HCT116 (cell line): Measurements from ENCODE around the gene HEBP1.

Source experiments
- CEBPB ChIP-seq: IDR thresholded peaks from 2 replicates; pipeline ENCODE4 v1.6.1; 2012; ENCODE audit warnings: low read depth
- CTCF ChIP-seq, 3 experiments: fragments of 200-600 bp in 1 of 3; sonication (generic) in 1 of 3; IDR thresholded peaks in 2 of 3; conservative IDR thresholded peaks in 1 of 3; 2 replicates each; pipeline ENCODE4 v1.5.1; 2012 to 2017; ENCODE audit warnings: low read depth in 2 of 3, low read length in 2 of 3, antibody characterized with exemption in 1 of 3, borderline replicate concordance in 1 of 3, control low read depth in 1 of 3, mild to moderate bottlenecking in 1 of 3, mixed read lengths in 1 of 3, mixed run types in 1 of 3, moderate library complexity in 1 of 3; ENCODE audit not compliant: insufficient read depth in 1 of 3
- EZH2 ChIP-seq: fragments of 200-600 bp; sonication (generic); IDR thresholded peaks from 2 replicates; pipeline ENCODE4 v1.6.1; 2017; ENCODE audit warnings: antibody characterized with exemption, mixed run types
- JUND ChIP-seq: IDR thresholded peaks from 2 replicates; pipeline ENCODE4 v1.6.1; 2012
- POLR2A ChIP-seq: IDR thresholded peaks from 2 replicates; pipeline ENCODE4 v1.7.0; 2011; ENCODE audit warnings: borderline replicate concordance; ENCODE audit not compliant: insufficient read depth, insufficient read length; ENCODE audit errors: extremely low read depth
- POLR2AphosphoS5 ChIP-seq: IDR thresholded peaks from 2 replicates; pipeline ENCODE4 v1.6.1; 2011; ENCODE audit warnings: mild to moderate bottlenecking, low read depth, low read length, moderate library complexity
- RAD21 ChIP-seq: IDR thresholded peaks from 2 replicates; pipeline ENCODE4 v1.6.1; 2012; ENCODE audit warnings: low read depth, mild to moderate bottlenecking
- SP1 ChIP-seq: IDR thresholded peaks from 2 replicates; pipeline ENCODE4 v1.6.1; 2012; ENCODE audit warnings: low read depth
- TCF7L2 ChIP-seq: IDR thresholded peaks from 2 replicates; pipeline ENCODE4 v1.7.0; 2011; ENCODE audit warnings: borderline replicate concordance, inconsistent platforms; ENCODE audit not compliant: insufficient read depth, insufficient read length; ENCODE audit errors: extremely low read depth
- TF ChIP-seq, protein P1 (sequence below): IDR thresholded peaks from 2 replicates; pipeline ENCODE4 v1.6.1; 2012

- no peak for TF ChIP-seq POLR2A
- no peak for TF ChIP-seq CTCF (IDR thresholded peaks at IDR 0.05 in 2 of 3, conservative IDR thresholded peaks at IDR 0.05 in 1 of 3; ENCODE audit: borderline replicate concordance in 1 of 3, insufficient read depth in 1 of 3, low read depth in 2 of 3, low read length in 2 of 3)
- no peak for TF ChIP-seq RAD21
- TF ChIP-seq EZH2, result no peak
- TF ChIP-seq, protein P1, sequence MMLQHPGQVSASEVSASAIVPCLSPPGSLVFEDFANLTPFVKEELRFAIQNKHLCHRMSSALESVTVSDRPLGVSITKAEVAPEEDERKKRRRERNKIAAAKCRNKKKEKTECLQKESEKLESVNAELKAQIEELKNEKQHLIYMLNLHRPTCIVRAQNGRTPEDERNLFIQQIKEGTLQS, result no peak
- no peak for TF ChIP-seq CEBPB
- TF ChIP-seq TCF7L2, result no peak
- TF ChIP-seq POLR2AphosphoS5, result no peak
- no peak for TF ChIP-seq JUND
- no peak for TF ChIP-seq SP1
Measured at GRCh38 chr12:13005649-13006048, 5.6 kb upstream of the HEBP1 start.
